Skeletal muscle cell (primary cell): ENCODE data around the gene RNU1-3.
"Not testable (repeated sequence)": the region's sequence is repeated elsewhere in the genome, so short reads cannot be mapped to it uniquely, and the experiment has no call there.

Experiments used
- DNase-seq: peaks from one replicate; pipeline ENCODE4 v3.0.0-alpha.2; 2010; ENCODE audit warnings: low read depth
- H3K4me3 ChIP-seq: 2 replicates; pipeline ENCODE4 v1.5.1; 2011; ENCODE audit warnings: low read depth, mild to moderate bottlenecking, control low read depth, low read length, moderate library complexity

RNU1-3 gene

GRCh38 chr1:16642025-16642966, 24.5 kb downstream of the RNU1-3 start:
- not testable (repeated sequence) for H3K4me3 ChIP-seq, DNase-seq

- DNase-seq, H3K4me3 ChIP-seq: not testable (repeated sequence)
Measured at GRCh38 chr1:16641159-16641975, 25.4 kb downstream of the RNU1-3 start.

- DNase-seq, H3K4me3 ChIP-seq: not testable (repeated sequence)
Measured at GRCh38 chr1:16639091-16640031, 27.4 kb downstream of the RNU1-3 start.

- H3K4me3 ChIP-seq, DNase-seq: not testable (repeated sequence)
Measured at GRCh38 chr1:16637941-16638778, 28.6 kb downstream of the RNU1-3 start.

DNA sequence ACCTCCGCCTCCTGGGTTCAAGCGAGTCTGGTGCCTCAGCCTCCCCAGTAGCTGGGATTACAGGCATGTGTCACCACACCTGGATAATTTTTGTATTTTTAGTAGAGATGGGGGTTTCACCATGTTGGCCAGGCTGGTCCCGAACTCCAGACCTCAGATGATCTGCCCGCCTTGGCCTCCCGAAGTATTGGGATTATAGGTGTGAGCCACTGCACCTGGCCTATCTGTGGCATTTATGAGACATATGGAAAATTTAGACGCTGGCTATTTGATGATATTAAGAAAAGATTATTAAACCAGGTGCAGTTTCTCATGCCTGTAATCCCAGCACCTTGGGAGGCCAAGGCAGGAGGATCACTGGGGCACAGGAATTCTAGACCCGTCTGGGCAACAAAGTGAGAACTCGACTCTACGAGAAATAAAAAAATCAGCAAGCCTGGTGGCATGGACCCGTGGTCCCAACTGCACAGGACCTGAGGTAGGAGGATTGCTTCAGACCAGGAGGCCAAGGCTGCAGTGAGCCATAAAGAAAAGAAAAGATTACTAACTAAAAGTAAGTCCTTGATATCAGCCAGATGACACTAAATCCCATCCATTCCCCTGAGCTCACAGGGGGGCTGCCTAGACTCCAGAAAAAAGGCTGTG, 30.1 kb downstream of the RNU1-3 start:
- not testable (repeated sequence) for H3K4me3 ChIP-seq, DNase-seq

GRCh38 chr1:16635959-16636358, 30.8 kb downstream of the RNU1-3 start:
- not testable (repeated sequence) for H3K4me3 ChIP-seq, DNase-seq

- not testable (repeated sequence) for H3K4me3 ChIP-seq, DNase-seq
Measured at GRCh38 chr1:16633540-16634282, 33.0 kb downstream of the RNU1-3 start.

DNA sequence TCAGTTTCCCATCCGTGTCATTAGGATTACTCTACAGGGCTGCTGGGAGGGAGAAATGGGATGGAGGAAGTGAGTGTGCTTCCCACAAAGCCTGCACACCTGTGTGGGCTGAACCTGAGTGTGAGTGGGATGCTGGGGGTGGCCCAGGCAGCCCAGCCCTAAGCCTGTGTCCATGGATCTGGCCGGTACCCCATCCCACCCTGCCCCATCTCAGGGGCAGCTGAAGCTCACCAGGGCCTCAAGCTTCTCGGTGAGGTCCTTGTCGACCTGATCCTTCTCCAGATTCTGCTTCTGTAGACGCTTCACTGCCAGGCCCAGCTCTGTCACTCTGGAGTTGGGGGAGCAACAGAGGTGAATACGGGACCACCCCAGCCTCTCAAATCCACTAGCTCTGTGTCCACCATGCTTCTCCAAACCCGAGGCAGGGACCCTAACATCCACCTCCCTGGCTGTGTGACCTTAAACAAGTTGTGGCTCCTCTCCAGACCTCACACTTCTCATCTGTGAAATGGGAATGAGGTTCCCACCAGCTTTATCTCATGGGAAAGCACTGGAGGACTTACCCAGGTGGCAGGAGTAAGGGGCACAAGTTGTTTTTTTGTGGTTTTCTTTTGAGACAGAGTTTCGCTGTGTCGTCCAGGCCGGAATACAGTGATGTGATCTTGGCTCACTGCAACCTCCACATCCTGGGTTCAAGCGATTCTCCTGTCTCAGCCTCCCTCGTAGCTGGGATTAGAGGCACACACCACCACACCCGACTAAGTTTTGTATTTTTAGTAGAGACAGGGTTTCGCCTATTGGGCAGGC, 34.5 kb downstream of the RNU1-3 start:
- DNase-seq, H3K4me3 ChIP-seq: not testable (repeated sequence)

GRCh38 chr1:16631248-16632043, 35.3 kb downstream of the RNU1-3 start:
- H3K4me3 ChIP-seq = no peak overlapping the region
- no peak for DNase-seq

GRCh38 chr1:16630661-16631247, 36.0 kb downstream of the RNU1-3 start:
- no peak overlapping the region for H3K4me3 ChIP-seq
- DNase-seq = no peak

GRCh38 chr1:16629916-16630530, 36.7 kb downstream of the RNU1-3 start:
- not testable (repeated sequence) for H3K4me3 ChIP-seq, DNase-seq

DNA sequence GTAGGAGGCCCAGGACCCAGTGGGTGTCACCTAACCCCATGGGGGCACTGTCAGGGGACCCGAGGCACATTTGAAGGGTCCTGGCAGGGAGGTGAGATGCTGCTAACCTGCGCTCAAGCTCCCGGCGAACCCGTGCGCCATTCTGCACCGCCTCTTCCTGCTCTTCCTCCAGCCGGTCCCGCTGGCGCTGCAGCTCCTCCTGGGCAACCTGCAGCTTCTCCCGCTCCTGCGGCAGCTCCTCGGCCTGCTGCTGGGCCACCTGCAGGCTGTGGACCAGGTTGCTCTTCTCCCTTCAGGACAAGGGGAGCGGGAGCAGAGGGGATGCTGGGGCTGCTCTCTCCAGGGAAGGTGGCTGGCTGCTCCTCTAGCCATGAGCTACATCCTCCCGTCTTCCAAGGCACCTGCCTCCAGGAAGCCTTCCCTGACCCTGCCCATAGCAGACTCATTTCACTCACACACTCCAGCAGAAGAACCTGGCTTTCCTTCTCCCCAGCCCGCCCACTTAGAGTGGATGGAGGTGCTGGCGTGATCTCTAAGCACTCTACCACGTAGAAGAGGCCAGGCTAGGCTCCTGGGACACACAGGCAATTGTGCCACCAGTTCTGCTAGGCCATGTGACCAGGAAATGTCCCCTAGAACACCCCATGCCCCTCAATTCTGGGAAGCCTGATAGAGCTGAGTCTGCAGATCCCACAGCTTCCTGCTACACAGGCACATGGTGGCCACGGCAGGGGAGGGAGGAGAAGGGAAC, 38.2 kb downstream of the RNU1-3 start:
- H3K4me3 ChIP-seq = no peak overlapping the region
- no peak for DNase-seq

GRCh38 chr1:16626409-16626983, 40.3 kb downstream of the RNU1-3 start:
- not testable (repeated sequence) for DNase-seq, H3K4me3 ChIP-seq
